HEK293 (cell line): ENCODE data around the gene PKM.
A peak's percentile ranks its signal among the peaks of the same experiment; 100 is the strongest.

Experiments
- KLF9 ChIP-seq: fragments of 450-650 bp; formaldehyde crosslinking; IDR thresholded peaks from 2 replicates; pipeline ENCODE4 v1.5.1; 2016; ENCODE audit warnings: missing biosample characterization, missing genetic modification characterization, low read depth
- ZBTB21 ChIP-seq: fragments of 450-650 bp; formaldehyde crosslinking; IDR thresholded peaks from 2 replicates; pipeline ENCODE4 v1.5.1; 2017; ENCODE audit warnings: missing biosample characterization, missing genetic modification characterization
- ZFP41 ChIP-seq: fragments of 450-650 bp; formaldehyde crosslinking; IDR thresholded peaks from 2 replicates; pipeline ENCODE4 v1.5.1; 2016; ENCODE audit warnings: missing biosample characterization, missing genetic modification characterization, borderline replicate concordance
- ZFP69B ChIP-seq: fragments of 450-650 bp; formaldehyde crosslinking; IDR thresholded peaks from 2 replicates; pipeline ENCODE4 v1.5.1; 2016; ENCODE audit warnings: missing biosample characterization, missing genetic modification characterization
- ZNF138 ChIP-seq: fragments of 450-650 bp; formaldehyde crosslinking; IDR thresholded peaks from 2 replicates; pipeline ENCODE4 v1.5.1; 2016; ENCODE audit warnings: missing biosample characterization, missing genetic modification characterization, borderline replicate concordance
- ZNF157 ChIP-seq: fragments of 450-650 bp; formaldehyde crosslinking; IDR thresholded peaks from 2 replicates; pipeline ENCODE4 v1.5.1; 2016; ENCODE audit warnings: missing biosample characterization, missing genetic modification characterization
- ZNF341 ChIP-seq: fragments of 450-650 bp; formaldehyde crosslinking; IDR thresholded peaks from 2 replicates; pipeline ENCODE4; 2016; ENCODE audit warnings: low read depth, missing biosample characterization, missing genetic modification characterization
- ZNF596 ChIP-seq: fragments of 450-650 bp; IDR thresholded peaks from 2 replicates; pipeline ENCODE4 v1.5.0; 2018; ENCODE audit warnings: missing biosample characterization, mild to moderate bottlenecking, missing genetic modification characterization, moderate library complexity
- ZSCAN16 ChIP-seq: fragments of 450-650 bp; formaldehyde crosslinking; IDR thresholded peaks from 2 replicates; pipeline ENCODE4 v1.5.1; 2016; ENCODE audit warnings: missing biosample characterization, missing genetic modification characterization
- TF ChIP-seq, protein P1 (sequence below): fragments of 450-650 bp; formaldehyde crosslinking; IDR thresholded peaks from 2 replicates; pipeline ENCODE4 v1.5.1; 2016; ENCODE audit warnings: missing biosample characterization, missing genetic modification characterization
- TF ChIP-seq, protein P2 (sequence below): fragments of 450-650 bp; formaldehyde crosslinking; IDR thresholded peaks from 2 replicates; pipeline ENCODE4 v1.5.1; 2016; ENCODE audit warnings: missing biosample characterization, missing genetic modification characterization, low read depth
- TF ChIP-seq, protein P3 (sequence below): fragments of 450-650 bp; formaldehyde crosslinking; IDR thresholded peaks from 2 replicates; pipeline ENCODE4 v1.5.1; 2016; ENCODE audit warnings: missing biosample characterization, missing genetic modification characterization
- TF ChIP-seq, protein P4 (sequence below): fragments of 450-650 bp; IDR thresholded peaks from 2 replicates; pipeline ENCODE4 v1.5.1; 2018; ENCODE audit warnings: missing biosample characterization, mild to moderate bottlenecking, missing genetic modification characterization

DNA sequence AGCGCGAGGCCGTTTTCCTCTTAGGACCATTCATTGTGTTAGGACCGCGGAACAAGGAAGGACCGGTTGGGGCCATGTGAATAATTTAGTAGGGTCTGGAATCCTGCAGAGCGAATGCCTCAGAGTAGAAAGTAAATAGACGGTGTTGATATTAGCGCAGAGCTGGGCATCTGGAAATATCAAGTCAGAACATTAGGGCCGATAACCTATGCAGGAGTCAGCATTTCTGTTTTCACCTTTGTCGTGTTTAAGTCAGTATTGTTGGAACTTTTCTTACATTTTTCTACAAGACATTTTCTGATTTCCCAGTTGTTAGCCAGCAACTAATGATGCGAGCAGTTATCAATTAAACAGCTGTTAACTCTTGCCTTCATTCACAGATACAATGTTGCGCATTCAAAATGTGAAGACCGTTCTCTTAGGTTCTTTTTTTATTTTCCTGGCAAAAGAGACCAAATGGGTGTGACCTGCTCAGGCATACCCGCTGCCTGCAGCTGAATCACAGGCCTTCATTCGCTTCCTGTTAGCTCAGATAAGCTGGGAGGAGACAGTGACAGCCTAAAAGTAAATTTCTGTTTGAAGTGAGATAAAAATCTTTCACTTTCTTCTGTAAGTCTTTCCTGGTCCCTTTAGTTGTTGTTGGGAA is 966 bp upstream of the PKM start:
- TF ChIP-seq ZNF341 (tag by site-specific recombination): peak; percentile 47
- TF ChIP-seq, protein P1, sequence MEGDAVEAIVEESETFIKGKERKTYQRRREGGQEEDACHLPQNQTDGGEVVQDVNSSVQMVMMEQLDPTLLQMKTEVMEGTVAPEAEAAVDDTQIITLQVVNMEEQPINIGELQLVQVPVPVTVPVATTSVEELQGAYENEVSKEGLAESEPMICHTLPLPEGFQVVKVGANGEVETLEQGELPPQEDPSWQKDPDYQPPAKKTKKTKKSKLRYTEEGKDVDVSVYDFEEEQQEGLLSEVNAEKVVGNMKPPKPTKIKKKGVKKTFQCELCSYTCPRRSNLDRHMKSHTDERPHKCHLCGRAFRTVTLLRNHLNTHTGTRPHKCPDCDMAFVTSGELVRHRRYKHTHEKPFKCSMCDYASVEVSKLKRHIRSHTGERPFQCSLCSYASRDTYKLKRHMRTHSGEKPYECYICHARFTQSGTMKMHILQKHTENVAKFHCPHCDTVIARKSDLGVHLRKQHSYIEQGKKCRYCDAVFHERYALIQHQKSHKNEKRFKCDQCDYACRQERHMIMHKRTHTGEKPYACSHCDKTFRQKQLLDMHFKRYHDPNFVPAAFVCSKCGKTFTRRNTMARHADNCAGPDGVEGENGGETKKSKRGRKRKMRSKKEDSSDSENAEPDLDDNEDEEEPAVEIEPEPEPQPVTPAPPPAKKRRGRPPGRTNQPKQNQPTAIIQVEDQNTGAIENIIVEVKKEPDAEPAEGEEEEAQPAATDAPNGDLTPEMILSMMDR (tag by site-specific recombination): no peak
- no peak for TF ChIP-seq ZNF157 (tag by site-specific recombination)
- TF ChIP-seq, protein P2, sequence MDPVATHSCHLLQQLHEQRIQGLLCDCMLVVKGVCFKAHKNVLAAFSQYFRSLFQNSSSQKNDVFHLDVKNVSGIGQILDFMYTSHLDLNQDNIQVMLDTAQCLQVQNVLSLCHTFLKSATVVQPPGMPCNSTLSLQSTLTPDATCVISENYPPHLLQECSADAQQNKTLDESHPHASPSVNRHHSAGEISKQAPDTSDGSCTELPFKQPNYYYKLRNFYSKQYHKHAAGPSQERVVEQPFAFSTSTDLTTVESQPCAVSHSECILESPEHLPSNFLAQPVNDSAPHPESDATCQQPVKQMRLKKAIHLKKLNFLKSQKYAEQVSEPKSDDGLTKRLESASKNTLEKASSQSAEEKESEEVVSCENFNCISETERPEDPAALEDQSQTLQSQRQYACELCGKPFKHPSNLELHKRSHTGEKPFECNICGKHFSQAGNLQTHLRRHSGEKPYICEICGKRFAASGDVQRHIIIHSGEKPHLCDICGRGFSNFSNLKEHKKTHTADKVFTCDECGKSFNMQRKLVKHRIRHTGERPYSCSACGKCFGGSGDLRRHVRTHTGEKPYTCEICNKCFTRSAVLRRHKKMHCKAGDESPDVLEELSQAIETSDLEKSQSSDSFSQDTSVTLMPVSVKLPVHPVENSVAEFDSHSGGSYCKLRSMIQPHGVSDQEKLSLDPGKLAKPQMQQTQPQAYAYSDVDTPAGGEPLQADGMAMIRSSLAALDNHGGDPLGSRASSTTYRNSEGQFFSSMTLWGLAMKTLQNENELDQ: no peak
- TF ChIP-seq KLF9 (tag by site-specific recombination): no peak
- TF ChIP-seq, protein P3, sequence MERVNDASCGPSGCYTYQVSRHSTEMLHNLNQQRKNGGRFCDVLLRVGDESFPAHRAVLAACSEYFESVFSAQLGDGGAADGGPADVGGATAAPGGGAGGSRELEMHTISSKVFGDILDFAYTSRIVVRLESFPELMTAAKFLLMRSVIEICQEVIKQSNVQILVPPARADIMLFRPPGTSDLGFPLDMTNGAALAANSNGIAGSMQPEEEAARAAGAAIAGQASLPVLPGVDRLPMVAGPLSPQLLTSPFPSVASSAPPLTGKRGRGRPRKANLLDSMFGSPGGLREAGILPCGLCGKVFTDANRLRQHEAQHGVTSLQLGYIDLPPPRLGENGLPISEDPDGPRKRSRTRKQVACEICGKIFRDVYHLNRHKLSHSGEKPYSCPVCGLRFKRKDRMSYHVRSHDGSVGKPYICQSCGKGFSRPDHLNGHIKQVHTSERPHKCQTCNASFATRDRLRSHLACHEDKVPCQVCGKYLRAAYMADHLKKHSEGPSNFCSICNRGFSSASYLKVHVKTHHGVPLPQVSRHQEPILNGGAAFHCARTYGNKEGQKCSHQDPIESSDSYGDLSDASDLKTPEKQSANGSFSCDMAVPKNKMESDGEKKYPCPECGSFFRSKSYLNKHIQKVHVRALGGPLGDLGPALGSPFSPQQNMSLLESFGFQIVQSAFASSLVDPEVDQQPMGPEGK: no peak
- no peak for TF ChIP-seq ZFP69B (tag by site-specific recombination)
- TF ChIP-seq, protein P4, sequence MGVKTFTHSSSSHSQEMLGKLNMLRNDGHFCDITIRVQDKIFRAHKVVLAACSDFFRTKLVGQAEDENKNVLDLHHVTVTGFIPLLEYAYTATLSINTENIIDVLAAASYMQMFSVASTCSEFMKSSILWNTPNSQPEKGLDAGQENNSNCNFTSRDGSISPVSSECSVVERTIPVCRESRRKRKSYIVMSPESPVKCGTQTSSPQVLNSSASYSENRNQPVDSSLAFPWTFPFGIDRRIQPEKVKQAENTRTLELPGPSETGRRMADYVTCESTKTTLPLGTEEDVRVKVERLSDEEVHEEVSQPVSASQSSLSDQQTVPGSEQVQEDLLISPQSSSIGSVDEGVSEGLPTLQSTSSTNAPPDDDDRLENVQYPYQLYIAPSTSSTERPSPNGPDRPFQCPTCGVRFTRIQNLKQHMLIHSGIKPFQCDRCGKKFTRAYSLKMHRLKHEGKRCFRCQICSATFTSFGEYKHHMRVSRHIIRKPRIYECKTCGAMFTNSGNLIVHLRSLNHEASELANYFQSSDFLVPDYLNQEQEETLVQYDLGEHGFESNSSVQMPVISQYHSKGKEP: no peak
- TF ChIP-seq ZSCAN16: no peak
- no peak for TF ChIP-seq ZNF138
- TF ChIP-seq ZFP41 (tag by site-specific recombination): no peak
- no peak for TF ChIP-seq ZBTB21 (tag by site-specific recombination)
- no peak for TF ChIP-seq ZNF596
